Stimulated activated naive CD8-positive, alpha-beta T cell treated with anti-CD3 and anti-CD28 coated beads, Interleukin-15, amount 100 ng/mL, for 72 hours (primary cell): Measurements from ENCODE around the gene TIMM10B.
A peak's percentile ranks its signal among the peaks of the same experiment; 100 is the strongest.

Experiments used
- ATAC-seq: fragments of 150-1000 bp; cut with Tn5 transposase; 2 replicates; pipeline ENCODE4 v1.10.0; 2021; ENCODE audit warnings: mild to moderate bottlenecking, moderate library complexity
- DNase-seq, 2 donors: peaks; one replicate each; pipeline ENCODE4 v3.0.0; 2021 to 2022
- H3K27ac Mint-ChIP-seq, 2 donors: one replicate each; pipeline ENCODE4 v1.8.0; 2022; ENCODE audit warnings: mild to moderate bottlenecking in 2 of 2, mixed read lengths in 2 of 2, moderate library complexity in 2 of 2
- H3K27me3 Mint-ChIP-seq: one replicate; pipeline ENCODE4 v1.8.0; 2022; ENCODE audit warnings: mixed read lengths
- H3K4me1 Mint-ChIP-seq: one replicate; pipeline ENCODE4 v1.8.0; 2022; ENCODE audit warnings: mild to moderate bottlenecking, mixed read lengths
- H3K4me3 Mint-ChIP-seq, 2 donors: one replicate each; pipeline ENCODE4 v1.8.0; 2022; ENCODE audit warnings: mild to moderate bottlenecking in 2 of 2, mixed read lengths in 2 of 2, moderate library complexity in 1 of 2
- H3K9me3 Mint-ChIP-seq, 2 donors: one replicate each; pipeline ENCODE4 v1.8.0; 2022; ENCODE audit warnings: mixed read lengths in 2 of 2

Gene TIMM10B

GRCh38 chr11:6523253-6523652 lies 42.0 kb downstream of the TIMM10B start:
- ATAC-seq (peak; percentile 60), DNase-seq (no peak)
- no peak overlapping the region for H3K27ac Mint-ChIP-seq
- H3K9me3 Mint-ChIP-seq: no peaks in the 10 kb centered on the region
- no peaks in the 10 kb centered on the region for H3K27me3 Mint-ChIP-seq
- H3K4me3 Mint-ChIP-seq: no peak overlapping the region
- peaks cover 45% of the 10 kb centered on the region for H3K4me1 Mint-ChIP-seq

GRCh38 chr11:6526411-6527135 lies 45.3 kb downstream of the TIMM10B start:
- H3K4me3 Mint-ChIP-seq: peak overlapping the region; percentile 70 to 84
- ATAC-seq: peak; percentile 70

GRCh38 chr11:6529266-6529665 lies 48.0 kb downstream of the TIMM10B start:
- no peak for ATAC-seq
- no peak overlapping the region for H3K4me3 Mint-ChIP-seq
- no peaks in the 10 kb centered on the region for H3K27me3 Mint-ChIP-seq
- peaks cover 34% of the 10 kb centered on the region for H3K4me1 Mint-ChIP-seq
- no peaks in the 10 kb centered on the region for H3K9me3 Mint-ChIP-seq
- peak overlapping the region in 1 of 2 donors; percentile 48 for H3K27ac Mint-ChIP-seq
- no peak for DNase-seq

More at GRCh38 chr11:6526411-6527135, 45.3 kb downstream of the TIMM10B start:
- no peak for DNase-seq
- Mint-ChIP-seq H3K27ac (peak overlapping the region; percentile 95 to 97), H3K27me3 (no peaks in the 10 kb centered on the region), H3K9me3 (no peaks in the 10 kb centered on the region), H3K4me1 (peaks cover 45% of the 10 kb centered on the region)

DNA sequence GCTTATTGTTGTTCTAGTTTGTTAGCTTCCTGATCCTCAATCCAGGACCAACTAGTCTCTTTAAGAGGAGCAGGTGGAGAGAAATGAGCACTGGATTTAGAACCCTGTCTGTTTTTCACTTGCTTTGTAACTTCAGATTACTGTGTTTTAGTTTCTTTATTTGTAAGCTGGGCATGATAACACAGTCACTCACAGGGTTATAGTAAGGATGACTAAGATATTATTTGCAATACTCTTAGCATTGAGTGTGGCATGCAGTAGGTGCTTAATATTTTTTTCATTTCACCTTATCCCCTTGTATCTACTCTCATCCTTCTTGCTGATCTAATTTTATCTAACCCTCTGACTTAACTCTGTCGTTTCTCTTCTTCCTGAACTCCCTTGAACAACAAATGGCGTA lies 49.5 kb downstream of the TIMM10B start:
- H3K4me1 Mint-ChIP-seq: peaks cover 18% of the 10 kb centered on the region
- no peak overlapping the region for H3K27ac Mint-ChIP-seq
- H3K9me3 Mint-ChIP-seq: no peaks in the 10 kb centered on the region
- H3K27me3 Mint-ChIP-seq: no peaks in the 10 kb centered on the region
- no peak overlapping the region for H3K4me3 Mint-ChIP-seq
- ATAC-seq: no peak
- DNase-seq: no peak

- Mint-ChIP-seq H3K4me1 (peaks cover 13% of the 10 kb centered on the region), H3K27ac (no peak overlapping the region), H3K4me3 (no peak overlapping the region), H3K9me3 (no peaks in the 10 kb centered on the region), H3K27me3 (no peaks in the 10 kb centered on the region)
- peak in 1 of 2 donors; percentile 31 for DNase-seq
- no peak for ATAC-seq
Observed at GRCh38 chr11:6531267-6531752, 50.0 kb downstream of the TIMM10B start.
